H1 (cell line): Measurements from ENCODE around the gene FUT2. TPM values are rescaled to one million over a fixed set of nuclear protein-coding genes. Genes with fewer than 3 reads are reported as not detected.

Source experiments
- BACH1 ChIP-seq: IDR thresholded peaks from 2 replicates; pipeline ENCODE4 v1.6.1; 2012; ENCODE audit warnings: low read length, improper control_type of control experiment
- BCL11A ChIP-seq, 2 experiments: IDR thresholded peaks; one replicate each; pipeline ENCODE4 v1.6.1; 2011; ENCODE audit warnings: low read depth in 2 of 2, low read length in 2 of 2, mild to moderate bottlenecking in 2 of 2
- NANOG ChIP-seq: IDR thresholded peaks from 2 replicates; pipeline ENCODE4 v1.6.1; 2011; ENCODE audit warnings: low read length, low read depth, mild to moderate bottlenecking, inconsistent platforms; ENCODE audit not compliant: insufficient read depth, poor library complexity, severe bottlenecking
- RBBP5 ChIP-seq: IDR thresholded peaks from 2 replicates; pipeline ENCODE4 v1.7.1; 2012; ENCODE audit warnings: low read depth, mild to moderate bottlenecking, inconsistent platforms, low read length, moderate library complexity, borderline replicate concordance
- polyA plus RNA-seq, 7 experiments: library from polyadenylated mRNA; depleted of rRNA in 3 of 7; stranded (reverse) in 5 of 7; unstranded in 2 of 7; fragments of >200 nt in 5 of 7; fragments of 200-250 nt in 2 of 7; gene quantifications; 1 replicate in 5 of 7; 2 replicates in 1 of 7; 4 replicates in 1 of 7; pipeline versions ENCODE4 v1.2.1 to v1.2.3, GENCODE V29; 2011 to 2013; ENCODE audit warnings: missing spikeins in 2 of 7, mixed read lengths in 2 of 7
- total RNA-seq: library from RNA; stranded (reverse); fragmentation: NEBNext Ultra II Directional; extraction: Animal tissue kit (Norgen Biotek cat#: 25700); gene quantifications from 2 replicates; pipeline ENCODE4 v1.2.1, GENCODE V29; 2021
- TF ChIP-seq, protein P1 (sequence below): fragments of 300-600 bp; sonication (generic); IDR thresholded peaks from 2 replicates; pipeline ENCODE4 v1.7.1; 2012; ENCODE audit warnings: low read length, moderate library complexity, mild to moderate bottlenecking, inconsistent platforms; ENCODE audit not compliant: insufficient replicate concordance
- TF ChIP-seq, protein P2 (sequence below): IDR thresholded peaks from 2 replicates; pipeline ENCODE4 v1.6.1; 2011; ENCODE audit warnings: low read depth, mild to moderate bottlenecking, low read length; ENCODE audit not compliant: insufficient read depth

Gene FUT2
- total and polyA plus RNA-seq, 2 of the 8 experiments (the other 6 are each of a cell fraction or from before 2014, with no cell fraction given), result 5.0 to 5.6 TPM

DNA sequence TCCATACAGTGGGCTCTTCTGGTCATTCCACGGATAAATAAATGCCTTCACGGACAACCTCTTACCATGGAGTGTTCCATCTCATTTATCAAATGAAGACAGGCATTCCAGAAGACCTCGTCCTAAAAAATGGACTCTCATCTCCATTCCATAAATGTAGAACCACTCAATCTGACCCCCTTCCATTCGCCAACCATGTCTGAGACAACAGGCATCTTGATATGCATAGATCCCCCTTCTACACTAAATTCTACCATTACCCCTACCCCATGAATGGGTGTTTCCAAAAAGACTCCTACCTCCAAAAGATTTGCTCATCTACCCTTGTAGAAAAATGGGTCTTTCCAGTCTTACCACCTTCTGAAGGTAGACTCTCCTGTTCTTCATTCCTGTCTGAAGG lies 35.7 kb downstream of the FUT2 start (continued):
- TF ChIP-seq BACH1 (no peak), RBBP5 (no peak), NANOG (no peak), BCL11A (IDR thresholded peaks at IDR 0.05; ENCODE audit: low read depth in 2 of 2, low read length in 2 of 2) (no peak)
- TF ChIP-seq, protein P1, sequence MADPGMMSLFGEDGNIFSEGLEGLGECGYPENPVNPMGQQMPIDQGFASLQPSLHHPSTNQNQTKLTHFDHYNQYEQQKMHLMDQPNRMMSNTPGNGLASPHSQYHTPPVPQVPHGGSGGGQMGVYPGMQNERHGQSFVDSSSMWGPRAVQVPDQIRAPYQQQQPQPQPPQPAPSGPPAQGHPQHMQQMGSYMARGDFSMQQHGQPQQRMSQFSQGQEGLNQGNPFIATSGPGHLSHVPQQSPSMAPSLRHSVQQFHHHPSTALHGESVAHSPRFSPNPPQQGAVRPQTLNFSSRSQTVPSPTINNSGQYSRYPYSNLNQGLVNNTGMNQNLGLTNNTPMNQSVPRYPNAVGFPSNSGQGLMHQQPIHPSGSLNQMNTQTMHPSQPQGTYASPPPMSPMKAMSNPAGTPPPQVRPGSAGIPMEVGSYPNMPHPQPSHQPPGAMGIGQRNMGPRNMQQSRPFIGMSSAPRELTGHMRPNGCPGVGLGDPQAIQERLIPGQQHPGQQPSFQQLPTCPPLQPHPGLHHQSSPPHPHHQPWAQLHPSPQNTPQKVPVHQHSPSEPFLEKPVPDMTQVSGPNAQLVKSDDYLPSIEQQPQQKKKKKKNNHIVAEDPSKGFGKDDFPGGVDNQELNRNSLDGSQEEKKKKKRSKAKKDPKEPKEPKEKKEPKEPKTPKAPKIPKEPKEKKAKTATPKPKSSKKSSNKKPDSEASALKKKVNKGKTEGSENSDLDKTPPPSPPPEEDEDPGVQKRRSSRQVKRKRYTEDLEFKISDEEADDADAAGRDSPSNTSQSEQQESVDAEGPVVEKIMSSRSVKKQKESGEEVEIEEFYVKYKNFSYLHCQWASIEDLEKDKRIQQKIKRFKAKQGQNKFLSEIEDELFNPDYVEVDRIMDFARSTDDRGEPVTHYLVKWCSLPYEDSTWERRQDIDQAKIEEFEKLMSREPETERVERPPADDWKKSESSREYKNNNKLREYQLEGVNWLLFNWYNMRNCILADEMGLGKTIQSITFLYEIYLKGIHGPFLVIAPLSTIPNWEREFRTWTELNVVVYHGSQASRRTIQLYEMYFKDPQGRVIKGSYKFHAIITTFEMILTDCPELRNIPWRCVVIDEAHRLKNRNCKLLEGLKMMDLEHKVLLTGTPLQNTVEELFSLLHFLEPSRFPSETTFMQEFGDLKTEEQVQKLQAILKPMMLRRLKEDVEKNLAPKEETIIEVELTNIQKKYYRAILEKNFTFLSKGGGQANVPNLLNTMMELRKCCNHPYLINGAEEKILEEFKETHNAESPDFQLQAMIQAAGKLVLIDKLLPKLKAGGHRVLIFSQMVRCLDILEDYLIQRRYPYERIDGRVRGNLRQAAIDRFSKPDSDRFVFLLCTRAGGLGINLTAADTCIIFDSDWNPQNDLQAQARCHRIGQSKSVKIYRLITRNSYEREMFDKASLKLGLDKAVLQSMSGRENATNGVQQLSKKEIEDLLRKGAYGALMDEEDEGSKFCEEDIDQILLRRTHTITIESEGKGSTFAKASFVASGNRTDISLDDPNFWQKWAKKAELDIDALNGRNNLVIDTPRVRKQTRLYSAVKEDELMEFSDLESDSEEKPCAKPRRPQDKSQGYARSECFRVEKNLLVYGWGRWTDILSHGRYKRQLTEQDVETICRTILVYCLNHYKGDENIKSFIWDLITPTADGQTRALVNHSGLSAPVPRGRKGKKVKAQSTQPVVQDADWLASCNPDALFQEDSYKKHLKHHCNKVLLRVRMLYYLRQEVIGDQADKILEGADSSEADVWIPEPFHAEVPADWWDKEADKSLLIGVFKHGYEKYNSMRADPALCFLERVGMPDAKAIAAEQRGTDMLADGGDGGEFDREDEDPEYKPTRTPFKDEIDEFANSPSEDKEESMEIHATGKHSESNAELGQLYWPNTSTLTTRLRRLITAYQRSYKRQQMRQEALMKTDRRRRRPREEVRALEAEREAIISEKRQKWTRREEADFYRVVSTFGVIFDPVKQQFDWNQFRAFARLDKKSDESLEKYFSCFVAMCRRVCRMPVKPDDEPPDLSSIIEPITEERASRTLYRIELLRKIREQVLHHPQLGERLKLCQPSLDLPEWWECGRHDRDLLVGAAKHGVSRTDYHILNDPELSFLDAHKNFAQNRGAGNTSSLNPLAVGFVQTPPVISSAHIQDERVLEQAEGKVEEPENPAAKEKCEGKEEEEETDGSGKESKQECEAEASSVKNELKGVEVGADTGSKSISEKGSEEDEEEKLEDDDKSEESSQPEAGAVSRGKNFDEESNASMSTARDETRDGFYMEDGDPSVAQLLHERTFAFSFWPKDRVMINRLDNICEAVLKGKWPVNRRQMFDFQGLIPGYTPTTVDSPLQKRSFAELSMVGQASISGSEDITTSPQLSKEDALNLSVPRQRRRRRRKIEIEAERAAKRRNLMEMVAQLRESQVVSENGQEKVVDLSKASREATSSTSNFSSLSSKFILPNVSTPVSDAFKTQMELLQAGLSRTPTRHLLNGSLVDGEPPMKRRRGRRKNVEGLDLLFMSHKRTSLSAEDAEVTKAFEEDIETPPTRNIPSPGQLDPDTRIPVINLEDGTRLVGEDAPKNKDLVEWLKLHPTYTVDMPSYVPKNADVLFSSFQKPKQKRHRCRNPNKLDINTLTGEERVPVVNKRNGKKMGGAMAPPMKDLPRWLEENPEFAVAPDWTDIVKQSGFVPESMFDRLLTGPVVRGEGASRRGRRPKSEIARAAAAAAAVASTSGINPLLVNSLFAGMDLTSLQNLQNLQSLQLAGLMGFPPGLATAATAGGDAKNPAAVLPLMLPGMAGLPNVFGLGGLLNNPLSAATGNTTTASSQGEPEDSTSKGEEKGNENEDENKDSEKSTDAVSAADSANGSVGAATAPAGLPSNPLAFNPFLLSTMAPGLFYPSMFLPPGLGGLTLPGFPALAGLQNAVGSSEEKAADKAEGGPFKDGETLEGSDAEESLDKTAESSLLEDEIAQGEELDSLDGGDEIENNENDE, result no peak
- TF ChIP-seq, protein P2, sequence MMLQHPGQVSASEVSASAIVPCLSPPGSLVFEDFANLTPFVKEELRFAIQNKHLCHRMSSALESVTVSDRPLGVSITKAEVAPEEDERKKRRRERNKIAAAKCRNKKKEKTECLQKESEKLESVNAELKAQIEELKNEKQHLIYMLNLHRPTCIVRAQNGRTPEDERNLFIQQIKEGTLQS, result no peak
